HUES6 (cell line): Measurements from ENCODE around the gene TENM3.

Source experiments
- H3K27ac ChIP-seq: 2 replicates; pipeline ENCODE4 v1.7.0; 2013; ENCODE audit warnings: low read depth, mild to moderate bottlenecking, low read length, inconsistent platforms
- H3K27me3 ChIP-seq: 2 replicates; pipeline ENCODE4 v1.6.1; 2013; ENCODE audit warnings: low read length; ENCODE audit not compliant: control insufficient read depth, insufficient read depth
- H3K36me3 ChIP-seq: 2 replicates; pipeline ENCODE4 v1.6.1; 2013; ENCODE audit warnings: low read length; ENCODE audit not compliant: control insufficient read depth, insufficient read depth
- H3K4me1 ChIP-seq: 2 replicates; pipeline ENCODE4 v1.6.1; 2013; ENCODE audit warnings: low read length; ENCODE audit not compliant: control insufficient read depth, insufficient read depth
- H3K4me3 ChIP-seq: 2 replicates; pipeline ENCODE4 v1.5.1; 2013; ENCODE audit warnings: low read depth, low read length
- H3K9ac ChIP-seq: one replicate; pipeline ENCODE4 v1.6.1; 2013; ENCODE audit warnings: mild to moderate bottlenecking, low read length
- H3K9me3 ChIP-seq: 2 replicates; pipeline ENCODE4 v1.6.1; 2013; ENCODE audit warnings: low read depth, low read length; ENCODE audit not compliant: control insufficient read depth, insufficient read depth

TENM3 gene

GRCh38 chr4:182309877-182310276 lies 66.7 kb downstream of the TENM3 start:
- Histone ChIP-seq H3K27me3 (no peaks in the 10 kb centered on the region), H3K9me3 (peaks cover 13% of the 10 kb centered on the region), H3K36me3 (no peaks in the 10 kb centered on the region), H3K9ac (no peak overlapping the region), H3K4me3 (no peak overlapping the region), H3K4me1 (0 out of 2 replicates have a peak, but pooled peaks cover 5% of the 10 kb centered on the region), H3K27ac (no peak overlapping the region)

- Histone ChIP-seq H3K36me3 (no peaks in the 10 kb centered on the region), H3K9ac (no peak overlapping the region), H3K27me3 (no peaks in the 10 kb centered on the region), H3K4me3 (no peak overlapping the region), H3K27ac (no peak overlapping the region), H3K4me1 (0 out of 2 replicates have a peak, but pooled peaks cover 5% of the 10 kb centered on the region), H3K9me3 (peaks cover 13% of the 10 kb centered on the region)
Observed at GRCh38 chr4:182310316-182310715, 67.1 kb downstream of the TENM3 start.

DNA sequence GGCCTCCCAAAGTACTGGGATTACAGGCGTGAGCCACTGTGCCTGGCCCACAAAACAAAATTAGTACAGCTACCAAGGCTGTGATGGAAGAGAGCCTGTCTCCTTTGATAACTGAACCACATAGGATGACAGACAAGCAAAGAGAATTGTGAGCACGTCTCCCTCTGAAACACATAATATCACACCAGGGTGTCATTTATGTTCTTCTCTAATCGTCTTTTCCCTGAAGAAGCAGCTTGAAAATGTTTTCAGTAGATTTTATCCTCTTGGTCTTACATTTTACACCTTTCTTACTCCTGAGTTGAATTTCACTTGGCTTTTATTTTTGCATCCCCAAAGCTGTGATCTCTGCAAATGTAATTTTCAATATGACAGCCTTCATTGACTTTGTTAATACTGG lies 67.8 kb downstream of the TENM3 start:
- Histone ChIP-seq H3K27me3 (no peaks in the 10 kb centered on the region), H3K4me1 (0 out of 2 replicates have a peak, but pooled peaks cover 5% of the 10 kb centered on the region), H3K4me3 (no peak overlapping the region), H3K9me3 (peaks cover 13% of the 10 kb centered on the region), H3K9ac (no peak overlapping the region), H3K36me3 (no peaks in the 10 kb centered on the region), H3K27ac (no peak overlapping the region)

- Histone ChIP-seq H3K36me3 (no peaks in the 10 kb centered on the region), H3K9ac (no peak overlapping the region), H3K9me3 (peaks cover 13% of the 10 kb centered on the region), H3K4me1 (no peaks in the 10 kb centered on the region), H3K27me3 (no peaks in the 10 kb centered on the region), H3K4me3 (no peak overlapping the region), H3K27ac (no peak overlapping the region)
Observed at GRCh38 chr4:182314537-182314936, 71.3 kb downstream of the TENM3 start.

- H3K4me3 ChIP-seq = no peak overlapping the region
- no peak overlapping the region for H3K27ac ChIP-seq
- no peaks in the 10 kb centered on the region for H3K36me3 ChIP-seq
- no peak overlapping the region for H3K9ac ChIP-seq
- 0 out of 2 replicates have a peak, but pooled peaks cover 4% of the 10 kb centered on the region for H3K4me1 ChIP-seq
- H3K27me3 ChIP-seq = no peaks in the 10 kb centered on the region
- peaks cover 13% of the 10 kb centered on the region for H3K9me3 ChIP-seq
Observed at GRCh38 chr4:182318256-182318655, 75.1 kb downstream of the TENM3 start.

GRCh38 chr4:182320092-182320491 lies 76.9 kb downstream of the TENM3 start:
- no peaks in the 10 kb centered on the region; the same call in 1 of the 2 replicates for H3K9me3 ChIP-seq
- H3K27ac ChIP-seq = no peak overlapping the region
- no peak overlapping the region for H3K9ac ChIP-seq
- 0 out of 2 replicates have a peak, but pooled peaks cover 4% of the 10 kb centered on the region for H3K4me1 ChIP-seq
- no peaks in the 10 kb centered on the region for H3K36me3 ChIP-seq
- H3K27me3 ChIP-seq = no peaks in the 10 kb centered on the region
- H3K4me3 ChIP-seq = no peak overlapping the region

DNA sequence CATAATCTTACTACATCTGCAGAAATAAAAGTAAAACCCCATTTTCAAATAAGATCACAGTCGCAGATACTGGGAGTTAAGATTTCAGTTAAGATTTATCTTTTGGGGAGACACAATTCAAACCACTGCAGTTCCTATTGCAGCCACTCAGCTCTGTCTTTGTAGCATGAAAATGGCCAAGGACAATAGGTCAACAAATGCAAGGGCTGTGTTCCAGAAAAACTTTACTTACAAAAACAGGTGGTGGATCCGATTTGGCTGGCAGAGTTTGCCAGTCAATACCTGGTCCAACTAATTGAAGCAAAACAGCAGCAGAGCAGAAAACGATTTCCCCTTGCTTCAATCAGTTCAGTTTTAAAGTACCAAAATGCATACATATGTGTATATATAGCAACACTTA lies 77.4 kb downstream of the TENM3 start:
- Histone ChIP-seq H3K9ac (no peak overlapping the region), H3K4me3 (no peak overlapping the region), H3K36me3 (no peaks in the 10 kb centered on the region), H3K27ac (no peak overlapping the region), H3K4me1 (0 out of 2 replicates have a peak, but pooled peaks cover 4% of the 10 kb centered on the region), H3K9me3 (no peaks in the 10 kb centered on the region; the same call in 1 of the 2 replicates), H3K27me3 (no peaks in the 10 kb centered on the region)

DNA sequence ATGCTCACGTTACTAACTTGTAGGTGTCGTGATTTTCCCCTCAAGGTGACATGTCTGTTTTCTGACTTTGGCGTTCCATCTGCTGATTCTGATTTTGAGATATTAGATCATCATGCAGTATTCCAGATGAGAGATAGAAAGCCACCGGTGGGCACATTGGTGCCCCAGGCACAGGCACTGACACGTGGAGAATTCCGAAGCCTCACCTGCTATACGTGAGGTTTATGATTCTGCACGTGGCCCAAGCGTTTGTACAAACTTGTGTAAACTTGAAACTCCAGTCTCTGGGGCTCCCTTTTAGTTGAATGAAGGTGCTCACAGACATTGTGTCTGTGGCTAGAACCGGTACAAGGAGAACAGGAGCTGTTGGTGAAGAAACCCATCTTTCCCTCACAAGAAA lies 81.1 kb downstream of the TENM3 start:
- Histone ChIP-seq H3K27me3 (no peaks in the 10 kb centered on the region), H3K9ac (no peak overlapping the region), H3K36me3 (no peaks in the 10 kb centered on the region), H3K4me1 (0 out of 2 replicates have a peak, but pooled peaks cover 4% of the 10 kb centered on the region), H3K9me3 (no peaks in the 10 kb centered on the region), H3K4me3 (no peak overlapping the region), H3K27ac (no peak overlapping the region)

- no peaks in the 10 kb centered on the region for H3K9me3 ChIP-seq
- no peak overlapping the region for H3K9ac ChIP-seq
- H3K4me1 ChIP-seq = peaks cover 7% of the 10 kb centered on the region; the same call in 1 of the 2 replicates
- no peaks in the 10 kb centered on the region for H3K27me3 ChIP-seq
- no peak overlapping the region for H3K27ac ChIP-seq
- no peak overlapping the region for H3K4me3 ChIP-seq
- H3K36me3 ChIP-seq = no peaks in the 10 kb centered on the region
Observed at GRCh38 chr4:182325397-182325796, 82.2 kb downstream of the TENM3 start.

- no peak overlapping the region for H3K4me3 ChIP-seq
- no peak overlapping the region for H3K27ac ChIP-seq
- H3K4me1 ChIP-seq = peaks cover 10% of the 10 kb centered on the region; the same call in 1 of the 2 replicates
- H3K27me3 ChIP-seq = no peaks in the 10 kb centered on the region
- no peaks in the 10 kb centered on the region for H3K36me3 ChIP-seq
- no peaks in the 10 kb centered on the region for H3K9me3 ChIP-seq
- H3K9ac ChIP-seq = no peak overlapping the region
Observed at GRCh38 chr4:182325848-182326255, 82.7 kb downstream of the TENM3 start.

- H3K36me3 ChIP-seq = no peaks in the 10 kb centered on the region
- no peak overlapping the region for H3K9ac ChIP-seq
- no peaks in the 10 kb centered on the region for H3K27me3 ChIP-seq
Observed at GRCh38 chr4:182328505-182328904, 85.3 kb downstream of the TENM3 start.

More at GRCh38 chr4:182328505-182328904, 85.3 kb downstream of the TENM3 start:
- Histone ChIP-seq H3K4me1 (peaks cover 11% of the 10 kb centered on the region; the same call in 1 of the 2 replicates), H3K27ac (no peak overlapping the region), H3K9me3 (no peaks in the 10 kb centered on the region), H3K4me3 (no peak overlapping the region)
